Activated CD4-positive, CD25-positive, alpha-beta regulatory T cell treated with anti-CD3 and anti-CD28 coated beads, Interleukin-2, amount 50 U/mL, for 24 hours (primary cell): ENCODE results near the gene ELFN2.

Experiments used
- ATAC-seq, 2 donors: fragments of 150-1000 bp; cut with Tn5 transposase; one replicate each; pipeline ENCODE4 v1.10.0; 2021; ENCODE audit warnings: mild to moderate bottlenecking in 1 of 2, moderate library complexity in 1 of 2

The ELFN2 gene

GRCh38 chr22:37354670-37355069 lies 72.6 kb downstream of the ELFN2 start:
- no peak for ATAC-seq

GRCh38 chr22:37354261-37354660 lies 73.0 kb downstream of the ELFN2 start:
- no peak for ATAC-seq

GRCh38 chr22:37353839-37354238 lies 73.4 kb downstream of the ELFN2 start:
- no peak for ATAC-seq

- ATAC-seq = no peak
Observed at GRCh38 chr22:37352481-37352880, 74.8 kb downstream of the ELFN2 start.

GRCh38 chr22:37351232-37351631 lies 76.0 kb downstream of the ELFN2 start:
- ATAC-seq = no peak

- no peak for ATAC-seq
Observed at GRCh38 chr22:37349043-37349814, 78.0 kb downstream of the ELFN2 start.

GRCh38 chr22:37346505-37346895 lies 80.8 kb downstream of the ELFN2 start:
- ATAC-seq = no peak

- ATAC-seq = no peak
Observed at GRCh38 chr22:37345863-37346504, 81.3 kb downstream of the ELFN2 start.

GRCh38 chr22:37344735-37345449 lies 82.4 kb downstream of the ELFN2 start:
- ATAC-seq = no peak

- ATAC-seq = no peak
Observed at GRCh38 chr22:37343863-37344734, 83.2 kb downstream of the ELFN2 start.

GRCh38 chr22:37343348-37343747 lies 83.9 kb downstream of the ELFN2 start:
- no peak for ATAC-seq

- no peak for ATAC-seq
Observed at GRCh38 chr22:37342065-37342464, 85.2 kb downstream of the ELFN2 start.

- no peak for ATAC-seq
Observed at GRCh38 chr22:37340331-37341262, 86.7 kb downstream of the ELFN2 start.

GRCh38 chr22:37338539-37339246 lies 88.6 kb downstream of the ELFN2 start:
- ATAC-seq = no peak

- no peak for ATAC-seq
Observed at GRCh38 chr22:37337204-37337943, 89.9 kb downstream of the ELFN2 start.

- no peak for ATAC-seq
Observed at GRCh38 chr22:37336579-37336978, 90.7 kb downstream of the ELFN2 start.

GRCh38 chr22:37335806-37336199 lies 91.5 kb downstream of the ELFN2 start:
- no peak for ATAC-seq

- ATAC-seq = no peak
Observed at GRCh38 chr22:37334859-37335805, 92.1 kb downstream of the ELFN2 start.

GRCh38 chr22:37334461-37334858 lies 92.8 kb downstream of the ELFN2 start:
- no peak for ATAC-seq
